K562 (cell line): Measurements from ENCODE around the gene SELENOI. TPM values are rescaled to one million over a fixed set of nuclear protein-coding genes. Genes with fewer than 3 reads are reported as not detected.

Source experiments
- ATF1 ChIP-seq, 2 experiments: fragments of 450-650 bp in 1 of 2; IDR thresholded peaks; 2 replicates each; pipeline ENCODE4 v1.6.1; 2016; ENCODE audit warnings: missing compliant biosample characterization in 1 of 2, missing genetic modification characterization in 1 of 2
- DLX4 ChIP-seq: fragments of 250-450 bp; sonication (Bioruptor Pico); IDR thresholded peaks from 2 replicates; pipeline ENCODE4 v1.6.1; 2021; ENCODE audit warnings: mild to moderate bottlenecking
- HCFC1 ChIP-seq: IDR thresholded peaks from 2 replicates; pipeline ENCODE4 v1.6.1; 2012; ENCODE audit warnings: low read depth, low read length, improper control_type of control experiment
- MCM7 ChIP-seq, 2 experiments: fragments of 450-650 bp; IDR thresholded peaks; 2 replicates each; pipeline ENCODE4 v1.6.1; 2016 to 2018
- MEF2D ChIP-seq: conservative IDR thresholded peaks from 2 replicates; pipeline ENCODE4 v1.6.1; 2016; ENCODE audit warnings: low read depth, missing genetic modification characterization, missing compliant biosample characterization
- NR1H2 ChIP-seq: sonication (generic); formaldehyde crosslinking; IDR thresholded peaks from 2 replicates; pipeline ENCODE4 v1.4.0; 2020; ENCODE audit warnings: mild to moderate bottlenecking, missing genetic modification reagents
- NR2C1 ChIP-seq, 2 experiments: fragments of 450-650 bp; IDR thresholded peaks; 2 replicates each; pipeline ENCODE4 v1.6.1; 2017; ENCODE audit warnings: mild to moderate bottlenecking in 2 of 2, antibody characterized with exemption in 1 of 2, inconsistent platforms in 1 of 2, missing compliant biosample characterization in 1 of 2, missing genetic modification characterization in 1 of 2
- ZNF232 ChIP-seq: sonication (generic); formaldehyde crosslinking; IDR thresholded peaks from 2 replicates; pipeline ENCODE4 v1.8.0; 2022; ENCODE audit warnings: mild to moderate bottlenecking, missing genetic modification reagents
- ZNF707 ChIP-seq: fragments of 250-450 bp; sonication (Bioruptor Pico); conservative IDR thresholded peaks from 2 replicates; pipeline ENCODE4 v1.8.0; 2022; ENCODE audit warnings: inconsistent platforms, mild to moderate bottlenecking, moderate library complexity
- polyA plus RNA-seq, 8 experiments: library from polyadenylated mRNA; depleted of rRNA in 4 of 8; stranded (reverse) in 5 of 8; unstranded in 3 of 8; fragments of >200 nt; fragmentation: Nextera tagmentation in 2 of 8; fragmentation: Illumina TruSeq in 1 of 8; extraction: Ambion mirVana in 2 of 8; extraction: Trizol in 1 of 8; gene quantifications; 2 replicates each; pipeline versions ENCODE4 v1.2.1 to v1.2.3, GENCODE V29; 2011 to 2014; ENCODE audit warnings: inconsistent platforms in 1 of 8, missing spikeins in 1 of 8
- total RNA-seq, 7 experiments: library from RNA; depleted of rRNA in 6 of 7; stranded (reverse); fragments of >200 nt in 6 of 7; fragmentation: Illumina TruSeq in 2 of 7; extraction: Trizol in 2 of 7; gene quantifications; 2 replicates each; pipeline versions ENCODE4 v1.2.1 to v1.2.3, GENCODE V29; 2011 to 2021; ENCODE audit warnings: low replicate concordance in 1 of 7
- TF ChIP-seq, protein P1 (sequence below): fragments of 450-650 bp; IDR thresholded peaks from 2 replicates; pipeline ENCODE4 v1.6.1; 2016; ENCODE audit warnings: mild to moderate bottlenecking, moderate library complexity
- TF ChIP-seq, protein P2 (sequence below): fragments of 250-450 bp; sonication (Bioruptor Pico); IDR thresholded peaks from 2 replicates; pipeline ENCODE4 v1.9.0; 2021; ENCODE audit warnings: mild to moderate bottlenecking, inconsistent platforms

SELENOI gene
- total and polyA plus RNA-seq, 9 of the 15 experiments (the other 6 are each of a cell fraction or from before 2014, with no cell fraction given) = 9.6 to 46.9 (median 24.4) TPM

DNA sequence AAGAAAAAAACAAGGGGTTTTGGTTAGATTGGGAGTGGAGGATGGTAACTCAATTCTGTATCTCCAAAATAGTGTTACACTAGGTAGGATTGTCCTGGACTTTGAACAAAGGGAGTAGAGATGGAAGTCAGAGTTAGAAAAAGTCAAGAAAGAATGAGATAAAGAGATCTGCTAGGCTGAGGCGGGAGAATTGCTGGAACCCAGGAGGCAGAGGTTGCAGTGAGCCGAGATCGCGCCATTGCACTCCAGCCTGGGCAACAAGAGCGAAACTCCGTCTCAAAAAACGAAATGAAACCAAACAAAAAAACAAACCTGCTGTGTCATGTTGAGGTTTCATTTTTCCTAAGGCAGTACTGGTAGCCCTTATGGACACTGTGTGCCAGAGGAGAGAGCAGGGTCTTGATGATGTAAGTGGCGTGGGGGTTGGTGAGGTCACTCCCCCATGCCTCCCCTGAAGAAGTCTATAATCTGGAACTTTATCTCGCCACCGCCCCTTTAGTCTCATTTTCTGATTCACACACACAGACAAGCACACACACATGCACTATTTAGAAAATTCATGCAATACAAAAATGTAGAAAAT is 66.2 kb downstream of the SELENOI start (continued):
- TF ChIP-seq, protein P1, sequence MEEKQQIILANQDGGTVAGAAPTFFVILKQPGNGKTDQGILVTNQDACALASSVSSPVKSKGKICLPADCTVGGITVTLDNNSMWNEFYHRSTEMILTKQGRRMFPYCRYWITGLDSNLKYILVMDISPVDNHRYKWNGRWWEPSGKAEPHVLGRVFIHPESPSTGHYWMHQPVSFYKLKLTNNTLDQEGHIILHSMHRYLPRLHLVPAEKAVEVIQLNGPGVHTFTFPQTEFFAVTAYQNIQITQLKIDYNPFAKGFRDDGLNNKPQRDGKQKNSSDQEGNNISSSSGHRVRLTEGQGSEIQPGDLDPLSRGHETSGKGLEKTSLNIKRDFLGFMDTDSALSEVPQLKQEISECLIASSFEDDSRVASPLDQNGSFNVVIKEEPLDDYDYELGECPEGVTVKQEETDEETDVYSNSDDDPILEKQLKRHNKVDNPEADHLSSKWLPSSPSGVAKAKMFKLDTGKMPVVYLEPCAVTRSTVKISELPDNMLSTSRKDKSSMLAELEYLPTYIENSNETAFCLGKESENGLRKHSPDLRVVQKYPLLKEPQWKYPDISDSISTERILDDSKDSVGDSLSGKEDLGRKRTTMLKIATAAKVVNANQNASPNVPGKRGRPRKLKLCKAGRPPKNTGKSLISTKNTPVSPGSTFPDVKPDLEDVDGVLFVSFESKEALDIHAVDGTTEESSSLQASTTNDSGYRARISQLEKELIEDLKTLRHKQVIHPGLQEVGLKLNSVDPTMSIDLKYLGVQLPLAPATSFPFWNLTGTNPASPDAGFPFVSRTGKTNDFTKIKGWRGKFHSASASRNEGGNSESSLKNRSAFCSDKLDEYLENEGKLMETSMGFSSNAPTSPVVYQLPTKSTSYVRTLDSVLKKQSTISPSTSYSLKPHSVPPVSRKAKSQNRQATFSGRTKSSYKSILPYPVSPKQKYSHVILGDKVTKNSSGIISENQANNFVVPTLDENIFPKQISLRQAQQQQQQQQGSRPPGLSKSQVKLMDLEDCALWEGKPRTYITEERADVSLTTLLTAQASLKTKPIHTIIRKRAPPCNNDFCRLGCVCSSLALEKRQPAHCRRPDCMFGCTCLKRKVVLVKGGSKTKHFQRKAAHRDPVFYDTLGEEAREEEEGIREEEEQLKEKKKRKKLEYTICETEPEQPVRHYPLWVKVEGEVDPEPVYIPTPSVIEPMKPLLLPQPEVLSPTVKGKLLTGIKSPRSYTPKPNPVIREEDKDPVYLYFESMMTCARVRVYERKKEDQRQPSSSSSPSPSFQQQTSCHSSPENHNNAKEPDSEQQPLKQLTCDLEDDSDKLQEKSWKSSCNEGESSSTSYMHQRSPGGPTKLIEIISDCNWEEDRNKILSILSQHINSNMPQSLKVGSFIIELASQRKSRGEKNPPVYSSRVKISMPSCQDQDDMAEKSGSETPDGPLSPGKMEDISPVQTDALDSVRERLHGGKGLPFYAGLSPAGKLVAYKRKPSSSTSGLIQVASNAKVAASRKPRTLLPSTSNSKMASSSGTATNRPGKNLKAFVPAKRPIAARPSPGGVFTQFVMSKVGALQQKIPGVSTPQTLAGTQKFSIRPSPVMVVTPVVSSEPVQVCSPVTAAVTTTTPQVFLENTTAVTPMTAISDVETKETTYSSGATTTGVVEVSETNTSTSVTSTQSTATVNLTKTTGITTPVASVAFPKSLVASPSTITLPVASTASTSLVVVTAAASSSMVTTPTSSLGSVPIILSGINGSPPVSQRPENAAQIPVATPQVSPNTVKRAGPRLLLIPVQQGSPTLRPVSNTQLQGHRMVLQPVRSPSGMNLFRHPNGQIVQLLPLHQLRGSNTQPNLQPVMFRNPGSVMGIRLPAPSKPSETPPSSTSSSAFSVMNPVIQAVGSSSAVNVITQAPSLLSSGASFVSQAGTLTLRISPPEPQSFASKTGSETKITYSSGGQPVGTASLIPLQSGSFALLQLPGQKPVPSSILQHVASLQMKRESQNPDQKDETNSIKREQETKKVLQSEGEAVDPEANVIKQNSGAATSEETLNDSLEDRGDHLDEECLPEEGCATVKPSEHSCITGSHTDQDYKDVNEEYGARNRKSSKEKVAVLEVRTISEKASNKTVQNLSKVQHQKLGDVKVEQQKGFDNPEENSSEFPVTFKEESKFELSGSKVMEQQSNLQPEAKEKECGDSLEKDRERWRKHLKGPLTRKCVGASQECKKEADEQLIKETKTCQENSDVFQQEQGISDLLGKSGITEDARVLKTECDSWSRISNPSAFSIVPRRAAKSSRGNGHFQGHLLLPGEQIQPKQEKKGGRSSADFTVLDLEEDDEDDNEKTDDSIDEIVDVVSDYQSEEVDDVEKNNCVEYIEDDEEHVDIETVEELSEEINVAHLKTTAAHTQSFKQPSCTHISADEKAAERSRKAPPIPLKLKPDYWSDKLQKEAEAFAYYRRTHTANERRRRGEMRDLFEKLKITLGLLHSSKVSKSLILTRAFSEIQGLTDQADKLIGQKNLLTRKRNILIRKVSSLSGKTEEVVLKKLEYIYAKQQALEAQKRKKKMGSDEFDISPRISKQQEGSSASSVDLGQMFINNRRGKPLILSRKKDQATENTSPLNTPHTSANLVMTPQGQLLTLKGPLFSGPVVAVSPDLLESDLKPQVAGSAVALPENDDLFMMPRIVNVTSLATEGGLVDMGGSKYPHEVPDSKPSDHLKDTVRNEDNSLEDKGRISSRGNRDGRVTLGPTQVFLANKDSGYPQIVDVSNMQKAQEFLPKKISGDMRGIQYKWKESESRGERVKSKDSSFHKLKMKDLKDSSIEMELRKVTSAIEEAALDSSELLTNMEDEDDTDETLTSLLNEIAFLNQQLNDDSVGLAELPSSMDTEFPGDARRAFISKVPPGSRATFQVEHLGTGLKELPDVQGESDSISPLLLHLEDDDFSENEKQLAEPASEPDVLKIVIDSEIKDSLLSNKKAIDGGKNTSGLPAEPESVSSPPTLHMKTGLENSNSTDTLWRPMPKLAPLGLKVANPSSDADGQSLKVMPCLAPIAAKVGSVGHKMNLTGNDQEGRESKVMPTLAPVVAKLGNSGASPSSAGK = peak; percentile 34; the same call in 1 of the 2 replicates
- TF ChIP-seq MCM7 (IDR thresholded peaks at IDR 0.05) (no peak), NR1H2 (CRISPR knock-in tag) (no peak), ATF1 (CRISPR knock-in tag; IDR thresholded peaks at IDR 0.05) (no peak), ATF1 (tag; IDR thresholded peaks at IDR 0.05) (peak; percentile 94), ZNF232 (CRISPR knock-in tag) (no peak), NR2C1 (IDR thresholded peaks at IDR 0.05) (no peak), NR2C1 (tag; IDR thresholded peaks at IDR 0.05) (peak; percentile 63), ZNF707 (CRISPR knock-in tag) (no peak), HCFC1 (peak; percentile 23; the same call in 1 of the 2 replicates), DLX4 (no peak), MEF2D (tag) (peak; percentile 28; the same call in 1 of the 2 replicates)
- TF ChIP-seq, protein P2, sequence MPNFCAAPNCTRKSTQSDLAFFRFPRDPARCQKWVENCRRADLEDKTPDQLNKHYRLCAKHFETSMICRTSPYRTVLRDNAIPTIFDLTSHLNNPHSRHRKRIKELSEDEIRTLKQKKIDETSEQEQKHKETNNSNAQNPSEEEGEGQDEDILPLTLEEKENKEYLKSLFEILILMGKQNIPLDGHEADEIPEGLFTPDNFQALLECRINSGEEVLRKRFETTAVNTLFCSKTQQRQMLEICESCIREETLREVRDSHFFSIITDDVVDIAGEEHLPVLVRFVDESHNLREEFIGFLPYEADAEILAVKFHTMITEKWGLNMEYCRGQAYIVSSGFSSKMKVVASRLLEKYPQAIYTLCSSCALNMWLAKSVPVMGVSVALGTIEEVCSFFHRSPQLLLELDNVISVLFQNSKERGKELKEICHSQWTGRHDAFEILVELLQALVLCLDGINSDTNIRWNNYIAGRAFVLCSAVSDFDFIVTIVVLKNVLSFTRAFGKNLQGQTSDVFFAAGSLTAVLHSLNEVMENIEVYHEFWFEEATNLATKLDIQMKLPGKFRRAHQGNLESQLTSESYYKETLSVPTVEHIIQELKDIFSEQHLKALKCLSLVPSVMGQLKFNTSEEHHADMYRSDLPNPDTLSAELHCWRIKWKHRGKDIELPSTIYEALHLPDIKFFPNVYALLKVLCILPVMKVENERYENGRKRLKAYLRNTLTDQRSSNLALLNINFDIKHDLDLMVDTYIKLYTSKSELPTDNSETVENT (CRISPR knock-in tag) = no peak
